ENCODE results near the gene DKKL1. TPM values are rescaled to one million over a fixed set of nuclear protein-coding genes. Genes with fewer than 3 reads are reported as not detected.

Gene DKKL1
- total and polyA plus RNA-seq, 2 of the 4 experiments (the other 2 are of a cell fraction), result 0.67 TPM; not detected in 1

GRCh38 chr19:49393881-49394280 is 30.2 kb downstream of the DKKL1 start:
- Histone ChIP-seq H3K14ac (replicated peaks; ENCODE audit: low read depth, low read length) (no peak overlapping the region), H3K23ac (ENCODE audit: low read depth, low read length) (no peak overlapping the region), H3K4me2 (ENCODE audit: low read depth, low read length) (no peak overlapping the region), H4K8ac (ENCODE audit: low read depth in 2 of 2, low read length in 2 of 2) (no peak overlapping the region), H2BK5ac (ENCODE audit: low read depth, low read length, poor library complexity, severe bottlenecking) (no peak overlapping the region), H3K56ac (ENCODE audit: extremely low read depth, insufficient read depth, low read length) (no peak overlapping the region), H3K79me1 (ENCODE audit: low read depth in 1 of 2, low read length in 2 of 2) (no peaks in the 10 kb centered on the region), H3K4me3 (ENCODE audit: insufficient read depth, low read depth, low read length) (no peak overlapping the region), H2AK5ac (ENCODE audit: low read depth, low read length) (no peak overlapping the region), H2BK20ac (ENCODE audit: low read depth, low read length) (no peak overlapping the region), H4K20me1 (ENCODE audit: insufficient read depth, low read length) (no peaks in the 10 kb centered on the region), H2BK15ac (ENCODE audit: low read depth, low read length) (no peak overlapping the region), H3K36me3 (ENCODE audit: control insufficient read depth, insufficient read depth, low read length) (no peaks in the 10 kb centered on the region), H2AK9ac (replicated peaks; ENCODE audit: low read depth, low read length, poor library complexity) (no peak overlapping the region), H4K5ac (ENCODE audit: low read depth, low read length) (no peak overlapping the region), H3K9me1 (ENCODE audit: insufficient read depth, low read length) (no peaks in the 10 kb centered on the region), H2AFZ (replicated peaks; ENCODE audit: low read length, poor library complexity) (no peak overlapping the region), H3K27me3 (ENCODE audit: control insufficient read depth, insufficient read depth, low read length) (peaks cover 59% of the 10 kb centered on the region), H3K18ac (ENCODE audit: low read depth, low read length) (no peak overlapping the region), H3K4me1 (ENCODE audit: control insufficient read depth, insufficient read depth, low read length) (no peaks in the 10 kb centered on the region), H2BK120ac (ENCODE audit: low read depth, low read length) (no peak overlapping the region), H3K9me3 (ENCODE audit: control insufficient read depth, insufficient read depth, low read length) (no peaks in the 10 kb centered on the region), H3K4ac (ENCODE audit: low read depth, low read length) (no peak overlapping the region), H3K27ac (ENCODE audit: insufficient read depth, low read length) (no peak overlapping the region), H4K91ac (ENCODE audit: insufficient read depth, low read depth, low read length) (no peak overlapping the region), H3K9ac (ENCODE audit: low read depth, low read length) (no peak overlapping the region)
- DNase-seq (no peak), ATAC-seq (ENCODE audit: low read depth) (no peak)
- WGBS, 2 experiments (ENCODE audit: extremely low coverage in 2 of 2, insufficient read length in 1 of 2), result no CpG with 5 or more reads among the region's 5 CpGs
- CTCF ChIA-PET, result no interaction called here
- POLR2A ChIA-PET (ENCODE audit: unreplicated experiment), result interaction anchor here (1.2 kb wide), 1 partner anchor 59 kb away, joined by 3 read pairs; the partner anchor contains the start of gene ALDH16A1
- intact Hi-C loops (cut with micrococcal nuclease) (no loop called here), dilution Hi-C loops (cut with HindIII; ENCODE audit: low sequenced_read_pairs, unreplicated experiment) (no loop called here), in situ Hi-C loops (cut with MboI; ENCODE audit: low sequenced_read_pairs) (loop anchor here (10.0 kb wide), 1 partner anchor 51 kb away; the partner anchor contains the start of gene SLC17A7)
- no peak for TF ChIP-seq CEBPB (IDR thresholded peaks at IDR 0.05; ENCODE audit: low read depth, low read length)
- BruUV-seq (replicated peaks), result no TSS peak
